K562 (cell line): ENCODE results near the gene HRG. TPM values are rescaled to one million over a fixed set of nuclear protein-coding genes. Genes with fewer than 3 reads are reported as not detected.

ENCODE experiments used
- ATAC-seq: fragments of 200-7000 bp; cut with Tn5 transposase; 3 replicates; pipeline ENCODE4 v1.9.1; 2020; ENCODE audit warnings: moderate library complexity
- BruUV-seq: library from RNA; stranded (reverse); fragments of 400-500 nt; replicated peaks from 2 replicates; lab custom pipeline; 2021; lab: Mats Ljungman, UMichigan
- CTCF ChIA-PET: fragments of 300-600 bp; formaldehyde crosslinking; extraction: SDS; loops from one replicate; lab custom pipeline; 2021; ENCODE audit warnings: low intra/inter-chr PET ratio; lab: Yijun Ruan, JAX
- POLR2A ChIA-PET: fragments of 300-600, 350-650 bp; sonication (Branson Sonifier 250); formaldehyde crosslinking; extraction: SDS; loops from one replicate; lab custom pipeline; 2021; ENCODE audit warnings: antibody characterized with exemption, inconsistent platforms; lab: Yijun Ruan, JAX
- DNase-seq, 4 experiments: peaks; one replicate each; pipeline versions ENCODE4 v3.0.0 to v3.0.0-alpha.2; 2011 to 2018; ENCODE audit warnings: low spot score in 3 of 4, mixed read lengths in 3 of 4; ENCODE audit errors: extremely low read depth in 1 of 4
- FAIRE-seq: peaks from 2 replicates; lab custom pipeline; 2011; peaks lifted over from hg19 to GRCh38; lab: Jason Lieb, UNC
- H2AFZ ChIP-seq: 2 replicates; pipeline ENCODE4 v1.6.0; 2011; ENCODE audit warnings: low read depth, low read length, control low read depth, inconsistent platforms
- H3K27ac ChIP-seq: fragments of 200-600 bp; 3 replicates; pipeline ENCODE4 v1.8.0; 2011; ENCODE audit warnings: low read depth, mild to moderate bottlenecking, control low read depth, inconsistent platforms, low read length, moderate library complexity, mixed read lengths; ENCODE audit errors: extremely low read depth
- H3K27me3 ChIP-seq, 2 experiments: fragments of 300-600 bp in 1 of 2; 2 replicates in 1 of 2; 3 replicates in 1 of 2; pipeline versions ENCODE4 v1.6.0 to v1.8.0; 2011; ENCODE audit warnings: inconsistent platforms in 2 of 2, low read length in 2 of 2, mild to moderate bottlenecking in 1 of 2, mixed read lengths in 1 of 2, moderate library complexity in 1 of 2; ENCODE audit not compliant: control insufficient read depth in 2 of 2, insufficient read depth in 2 of 2
- H3K36me3 ChIP-seq: fragments of 300-600 bp; 3 replicates; pipeline ENCODE4 v1.8.0; 2011; ENCODE audit warnings: mild to moderate bottlenecking, low read length, inconsistent platforms; ENCODE audit not compliant: control insufficient read depth, insufficient read depth
- H3K4me1 ChIP-seq, 2 experiments: fragments of 200-600 bp in 1 of 2; replicated peaks in 1 of 2; 2 replicates in 1 of 2; 3 replicates in 1 of 2; pipeline versions ENCODE4 v1.5.1 to v1.8.0; 2011; ENCODE audit warnings: inconsistent platforms in 2 of 2, low read length in 2 of 2, mild to moderate bottlenecking in 1 of 2, mixed read lengths in 1 of 2, moderate library complexity in 1 of 2; ENCODE audit not compliant: control insufficient read depth in 2 of 2, insufficient read depth in 2 of 2
- H3K4me2 ChIP-seq: 2 replicates; pipeline ENCODE4 v1.6.1; 2011; ENCODE audit warnings: low read length, control low read depth, inconsistent platforms, mixed read lengths; ENCODE audit not compliant: insufficient read depth
- H3K4me3 ChIP-seq: fragments of 200-600 bp; sonication (generic), shearing (Covaris generic); 2 replicates; pipeline ENCODE4 v1.5.1; 2016; ENCODE audit warnings: control low read depth, inconsistent platforms
- H3K79me2 ChIP-seq: fragments of 200-600 bp; 3 replicates; pipeline ENCODE4 v1.8.0; 2011; ENCODE audit warnings: low read length, inconsistent platforms; ENCODE audit not compliant: control insufficient read depth, insufficient read depth
- H3K9ac ChIP-seq, 2 experiments: 2 replicates each; pipeline versions ENCODE4 v1.6.0 to v1.6.1; 2011; ENCODE audit warnings: low read depth in 2 of 2, low read length in 2 of 2, control low read depth in 1 of 2, inconsistent platforms in 1 of 2, mild to moderate bottlenecking in 1 of 2, mixed read lengths in 1 of 2; ENCODE audit not compliant: insufficient read depth in 1 of 2
- H3K9me1 ChIP-seq: one replicate; pipeline ENCODE4 v1.6.0; 2011; ENCODE audit warnings: inconsistent platforms, mild to moderate bottlenecking, low read length, moderate library complexity; ENCODE audit not compliant: control insufficient read depth, insufficient read depth
- H3K9me3 ChIP-seq: replicated peaks from 2 replicates; pipeline ENCODE4 v1.5.1; 2011; ENCODE audit warnings: low read depth, low read length, inconsistent platforms; ENCODE audit not compliant: control insufficient read depth, insufficient read depth
- H4K20me1 ChIP-seq: replicated peaks from 2 replicates; pipeline ENCODE4 v1.6.1; 2011; ENCODE audit warnings: low read length, inconsistent platforms, mixed read lengths; ENCODE audit not compliant: control insufficient read depth, insufficient read depth
- ADNP ChIP-seq: fragments of 200-800 bp; sonication (Bioruptor generic); IDR thresholded peaks from 2 replicates; pipeline ENCODE4 v1.6.1; 2016; ENCODE audit warnings: missing genetic modification characterization, missing compliant biosample characterization
- CBFA2T2 ChIP-seq: fragments of 450-650 bp; conservative IDR thresholded peaks from 2 replicates; pipeline ENCODE4 v1.6.1; 2017; ENCODE audit warnings: mild to moderate bottlenecking
- DIDO1 ChIP-seq: fragments of 450-650 bp; IDR thresholded peaks from 2 replicates; pipeline ENCODE4 v1.6.1; 2016; ENCODE audit warnings: low read depth, missing biosample characterization, missing genetic modification characterization
- DNMT1 ChIP-seq: fragments of 450-650 bp; IDR thresholded peaks from 2 replicates; pipeline ENCODE4 v1.6.1; 2016; ENCODE audit warnings: antibody characterized with exemption, mild to moderate bottlenecking
- GATAD2B ChIP-seq: fragments of 450-650 bp; IDR thresholded peaks from 2 replicates; pipeline ENCODE4 v1.6.1; 2017; ENCODE audit warnings: mild to moderate bottlenecking, borderline replicate concordance
- NR3C1 ChIP-seq: sonication (generic); formaldehyde crosslinking; IDR thresholded peaks from 2 replicates; pipeline ENCODE4 v1.8.1; 2022; ENCODE audit warnings: missing genetic modification reagents
- SMC3 ChIP-seq: conservative IDR thresholded peaks from 2 replicates; pipeline ENCODE4 v1.6.1; 2011; ENCODE audit warnings: low read depth, low read length, improper control_type of control experiment; ENCODE audit not compliant: insufficient read depth
- SOX6 ChIP-seq: fragments of 450-650 bp; IDR thresholded peaks from 2 replicates; pipeline ENCODE4 v1.6.1; 2014; ENCODE audit warnings: mild to moderate bottlenecking
- THAP12 ChIP-seq: fragments of 250-450 bp; sonication (Bioruptor Pico); IDR thresholded peaks from 2 replicates; pipeline ENCODE4 v1.9.0; 2021; ENCODE audit warnings: mild to moderate bottlenecking, inconsistent platforms
- THRA ChIP-seq: fragments of 450-650 bp; IDR thresholded peaks from 2 replicates; pipeline ENCODE4 v1.6.1; 2017; ENCODE audit warnings: mild to moderate bottlenecking, moderate library complexity
- TRIM28 ChIP-seq: fragments of 450-650 bp; IDR thresholded peaks from 2 replicates; pipeline ENCODE4 v1.6.1; 2017
- ZKSCAN1 ChIP-seq: fragments of 150-350 bp; IDR thresholded peaks from 2 replicates; pipeline ENCODE4 v1.6.1; 2016; ENCODE audit warnings: low read depth, low read length
- WGBS: fragments of 100-300 bp; shearing (Covaris generic); methylation state at CpG from one replicate; pipeline ENCODE4 v1.1.6; 2016; ENCODE audit warnings: low coverage, mixed read lengths; ENCODE audit not compliant: insufficient coverage; ENCODE audit errors: missing lambda C conversion rate; 5-methylcytosine and 5-hydroxymethylcytosine counted together
- in situ Hi-C: fragments of 300-500 bp; cut with MboI; formaldehyde crosslinking; loops from 4 replicates; pipeline ENCODE4 v1.15.0; 2018; ENCODE audit warnings: inconsistent platforms, mixed read lengths
- intact Hi-C: fragments of 100-400 bp; cut with micrococcal nuclease; formaldehyde crosslinking; loops from 2 replicates; pipeline ENCODE4 v1.14.2; 2022
- polyA plus RNA-seq, 8 experiments: library from polyadenylated mRNA; depleted of rRNA in 4 of 8; stranded (reverse) in 5 of 8; unstranded in 3 of 8; fragments of >200 nt; fragmentation: Nextera tagmentation in 2 of 8; fragmentation: Illumina TruSeq in 1 of 8; extraction: Ambion mirVana in 2 of 8; extraction: Trizol in 1 of 8; gene quantifications; 2 replicates each; pipeline versions ENCODE4 v1.2.1 to v1.2.3, GENCODE V29; 2011 to 2014; ENCODE audit warnings: inconsistent platforms in 1 of 8, missing spikeins in 1 of 8
- total RNA-seq, 7 experiments: library from RNA; depleted of rRNA in 6 of 7; stranded (reverse); fragments of >200 nt in 6 of 7; fragmentation: Illumina TruSeq in 2 of 7; extraction: Trizol in 2 of 7; gene quantifications; 2 replicates each; pipeline versions ENCODE4 v1.2.1 to v1.2.3, GENCODE V29; 2011 to 2021; ENCODE audit warnings: low replicate concordance in 1 of 7
- TF ChIP-seq, protein P1 (sequence below): IDR thresholded peaks from 3 replicates; pipeline ENCODE4 v1.6.1; 2011; ENCODE audit warnings: borderline replicate concordance, mild to moderate bottlenecking; ENCODE audit not compliant: insufficient read length, insufficient read depth

Gene HRG
- total and polyA plus RNA-seq, 9 of the 15 experiments (the other 6 are each of a cell fraction or from before 2014, with no cell fraction given), result not detected

- Histone ChIP-seq H3K27me3 (peaks cover 6 to 29% of the 10 kb centered on the region in 2 experiments; a peak in 2 of 5 replicates), H3K36me3 (no peaks in the 10 kb centered on the region), H4K20me1 (no peaks in the 10 kb centered on the region), H3K9me1 (no peaks in the 10 kb centered on the region), H3K9ac (no peak overlapping the region), H2AFZ (no peak overlapping the region), H3K9me3 (no peaks in the 10 kb centered on the region), H3K4me3 (no peak overlapping the region), H3K27ac (no peak overlapping the region), H3K79me2 (no peaks in the 10 kb centered on the region), H3K4me2 (no peak overlapping the region), H3K4me1 (no peaks in the 10 kb centered on the region)
- TF ChIP-seq CBFA2T2 (no peak), SOX6 (no peak), DNMT1 (no peak), ZKSCAN1 (no peak), SMC3 (no peak), THAP12 (no peak), TRIM28 (no peak), THRA (no peak), ADNP (tag) (no peak), GATAD2B (no peak), DIDO1 (tag) (no peak), NR3C1 (CRISPR knock-in tag) (no peak)
- TF ChIP-seq, protein P1, sequence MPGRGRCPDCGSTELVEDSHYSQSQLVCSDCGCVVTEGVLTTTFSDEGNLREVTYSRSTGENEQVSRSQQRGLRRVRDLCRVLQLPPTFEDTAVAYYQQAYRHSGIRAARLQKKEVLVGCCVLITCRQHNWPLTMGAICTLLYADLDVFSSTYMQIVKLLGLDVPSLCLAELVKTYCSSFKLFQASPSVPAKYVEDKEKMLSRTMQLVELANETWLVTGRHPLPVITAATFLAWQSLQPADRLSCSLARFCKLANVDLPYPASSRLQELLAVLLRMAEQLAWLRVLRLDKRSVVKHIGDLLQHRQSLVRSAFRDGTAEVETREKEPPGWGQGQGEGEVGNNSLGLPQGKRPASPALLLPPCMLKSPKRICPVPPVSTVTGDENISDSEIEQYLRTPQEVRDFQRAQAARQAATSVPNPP, result no peak
- intact Hi-C loops, result no loop called here
- CTCF ChIA-PET, result no interaction called here
- ATAC-seq (no peak), DNase-seq (no peak), FAIRE-seq (no peak)
- 0% methylated on average over 3 of the region's 3 CpGs for WGBS
- BruUV-seq, result no TSS peak
- in situ Hi-C loops, result no loop called here
- POLR2A ChIA-PET, result no interaction called here
Measured at GRCh38 chr3:186637686-186638085, 28.1 kb upstream of the HRG start.
